Keratinocyte (primary cell): Measurements from ENCODE around the gene TTR.

Source experiments
- EZH2 ChIP-seq: IDR thresholded peaks from one replicate; pipeline ENCODE4 v1.6.1; 2012; ENCODE audit warnings: inconsistent platforms, mild to moderate bottlenecking, low read length, moderate library complexity
- TF ChIP-seq, protein P1 (sequence below), 3 experiments: IDR thresholded peaks in 1 of 3; conservative IDR thresholded peaks in 1 of 3; optimal IDR thresholded peaks in 1 of 3; 2 replicates in 2 of 3; 3 replicates in 1 of 3; pipeline versions ENCODE3 to v1.5.1; 2011; ENCODE audit warnings: low read length in 3 of 3, mild to moderate bottlenecking in 3 of 3, moderate library complexity in 2 of 3, control low read depth in 1 of 3, inconsistent platforms in 1 of 3; ENCODE audit not compliant: insufficient read depth in 2 of 3; ENCODE audit errors: extremely low read depth in 1 of 3

DNA sequence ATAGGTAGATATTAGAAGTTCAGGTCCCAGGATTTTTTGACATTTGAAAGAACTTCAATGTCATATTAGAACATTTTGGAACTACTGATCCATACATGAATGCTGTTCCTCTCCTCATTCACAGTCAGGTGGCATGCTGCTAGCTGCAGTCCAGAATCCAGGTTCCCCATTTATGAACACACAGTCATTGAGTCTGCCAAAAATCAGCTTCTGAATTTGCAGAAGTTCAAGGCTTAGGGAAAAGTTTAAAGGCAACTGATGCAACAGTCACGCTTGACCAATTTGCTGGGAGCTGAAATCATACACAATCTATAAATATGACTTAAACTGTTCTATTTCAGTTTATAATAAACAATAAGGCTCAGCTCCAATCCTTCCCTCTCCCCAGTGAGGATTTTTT lies 17.3 kb upstream of the TTR start:
- TF ChIP-seq, protein P1, sequence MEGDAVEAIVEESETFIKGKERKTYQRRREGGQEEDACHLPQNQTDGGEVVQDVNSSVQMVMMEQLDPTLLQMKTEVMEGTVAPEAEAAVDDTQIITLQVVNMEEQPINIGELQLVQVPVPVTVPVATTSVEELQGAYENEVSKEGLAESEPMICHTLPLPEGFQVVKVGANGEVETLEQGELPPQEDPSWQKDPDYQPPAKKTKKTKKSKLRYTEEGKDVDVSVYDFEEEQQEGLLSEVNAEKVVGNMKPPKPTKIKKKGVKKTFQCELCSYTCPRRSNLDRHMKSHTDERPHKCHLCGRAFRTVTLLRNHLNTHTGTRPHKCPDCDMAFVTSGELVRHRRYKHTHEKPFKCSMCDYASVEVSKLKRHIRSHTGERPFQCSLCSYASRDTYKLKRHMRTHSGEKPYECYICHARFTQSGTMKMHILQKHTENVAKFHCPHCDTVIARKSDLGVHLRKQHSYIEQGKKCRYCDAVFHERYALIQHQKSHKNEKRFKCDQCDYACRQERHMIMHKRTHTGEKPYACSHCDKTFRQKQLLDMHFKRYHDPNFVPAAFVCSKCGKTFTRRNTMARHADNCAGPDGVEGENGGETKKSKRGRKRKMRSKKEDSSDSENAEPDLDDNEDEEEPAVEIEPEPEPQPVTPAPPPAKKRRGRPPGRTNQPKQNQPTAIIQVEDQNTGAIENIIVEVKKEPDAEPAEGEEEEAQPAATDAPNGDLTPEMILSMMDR (optimal IDR thresholded peaks at IDR 0.05 in 1 of 3, IDR thresholded peaks at IDR 0.05 in 1 of 3, conservative IDR thresholded peaks at IDR 0.05 in 1 of 3; ENCODE audit: extremely low read depth in 1 of 3, insufficient read depth in 2 of 3, low read length in 3 of 3): no peak
- TF ChIP-seq EZH2: no peak
